ENCODE results near the gene SPINT2. TPM values are rescaled to one million over a fixed set of nuclear protein-coding genes. Genes with fewer than 3 reads are reported as not detected.

SPINT2 gene
- polyA plus RNA-seq, 2 of the 4 experiments (the other 2 are of a cell fraction), result 291 to 343 TPM

DNA sequence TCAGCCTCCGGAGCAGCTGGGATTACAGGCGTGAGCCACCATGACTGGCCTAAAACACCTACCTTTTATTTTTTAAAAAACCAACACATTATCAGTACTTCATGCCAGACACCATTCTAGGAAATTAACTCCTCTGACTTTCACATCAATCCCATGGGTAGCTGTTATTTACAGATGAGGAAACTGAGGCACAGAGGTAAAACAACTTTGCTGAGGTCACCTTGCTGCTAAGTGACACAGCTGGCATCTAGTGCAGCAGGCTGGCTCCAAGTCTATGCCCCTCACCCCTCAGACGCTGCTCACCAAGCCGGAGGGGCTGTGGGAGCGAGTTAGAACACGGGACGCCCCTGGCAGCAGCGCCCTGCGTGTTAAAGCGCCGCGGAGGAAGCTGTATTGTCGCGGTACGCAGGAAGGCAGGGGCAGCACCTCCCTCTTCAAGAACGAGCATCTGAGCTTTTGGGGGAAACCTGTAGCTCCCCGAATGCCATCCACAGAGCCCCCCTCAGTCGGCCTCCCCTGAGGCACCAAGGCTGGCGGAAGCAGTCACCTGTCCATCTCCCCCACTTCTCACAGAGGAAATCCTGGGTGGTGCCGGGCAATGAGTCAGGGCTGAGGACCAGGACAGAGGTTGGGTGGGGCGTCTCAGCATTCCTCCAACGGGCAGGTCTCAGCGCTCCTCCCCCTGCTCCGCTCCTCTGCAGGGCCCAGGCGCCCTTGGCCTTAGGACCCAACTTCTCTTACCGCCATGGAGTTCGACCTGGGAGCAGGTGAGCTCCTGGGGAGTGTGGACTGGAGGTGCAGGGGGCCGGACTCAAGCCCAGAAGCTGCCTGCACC is 39.4 kb downstream of the SPINT2 start, which contains the start of gene C19orf33 (continued):
- TF ChIP-seq FOSL2 (IDR thresholded peaks at IDR 0.05) (no peak; the same call in 1 of the 2 replicates), FOSL2 (CRISPR knock-in tag; IDR thresholded peaks at IDR 0.05) (peak; percentile 91), POLR2AphosphoS2 (conservative IDR thresholded peaks at IDR 0.05; ENCODE audit: low read length) (no peak), NR3C1 (IDR thresholded peaks at IDR 0.05) (no peak), SMC3 (IDR thresholded peaks at IDR 0.05) (peak; percentile 46; the same call in 2 of the 3 replicates), PHF8 (IDR thresholded peaks at IDR 0.05; ENCODE audit: borderline replicate concordance, low read depth) (no peak)
- TF ChIP-seq, protein P1, sequence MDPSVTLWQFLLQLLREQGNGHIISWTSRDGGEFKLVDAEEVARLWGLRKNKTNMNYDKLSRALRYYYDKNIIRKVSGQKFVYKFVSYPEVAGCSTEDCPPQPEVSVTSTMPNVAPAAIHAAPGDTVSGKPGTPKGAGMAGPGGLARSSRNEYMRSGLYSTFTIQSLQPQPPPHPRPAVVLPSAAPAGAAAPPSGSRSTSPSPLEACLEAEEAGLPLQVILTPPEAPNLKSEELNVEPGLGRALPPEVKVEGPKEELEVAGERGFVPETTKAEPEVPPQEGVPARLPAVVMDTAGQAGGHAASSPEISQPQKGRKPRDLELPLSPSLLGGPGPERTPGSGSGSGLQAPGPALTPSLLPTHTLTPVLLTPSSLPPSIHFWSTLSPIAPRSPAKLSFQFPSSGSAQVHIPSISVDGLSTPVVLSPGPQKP (IDR thresholded peaks at IDR 0.05; ENCODE audit: low read depth, low read length), result no peak

DNA sequence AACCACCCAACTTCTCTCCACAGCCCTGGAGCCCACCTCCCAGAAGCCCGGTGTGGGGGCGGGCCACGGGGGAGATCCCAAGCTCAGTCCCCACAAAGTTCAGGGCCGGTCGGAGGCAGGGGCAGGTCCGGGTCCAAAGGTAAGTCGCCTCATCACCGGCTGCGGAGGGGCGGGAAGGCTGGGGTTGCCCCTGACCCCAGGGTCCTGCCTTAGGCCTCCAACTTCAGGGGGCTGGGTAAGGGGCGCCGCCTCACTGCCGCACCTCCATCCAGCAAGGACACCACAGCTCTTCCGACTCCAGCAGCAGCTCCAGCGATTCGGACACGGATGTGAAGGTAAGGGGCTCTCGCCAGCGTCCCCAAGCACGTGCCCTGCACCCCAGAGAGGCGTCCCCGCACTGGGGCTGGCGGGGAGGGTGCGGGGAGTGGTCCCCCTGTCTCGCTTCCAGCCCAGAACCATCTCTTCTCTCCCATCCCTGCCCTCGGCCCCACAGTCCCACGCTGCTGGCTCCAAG is 40.0 kb downstream of the SPINT2 start:
- WGBS (ENCODE audit: missing lambda C conversion rate), result 1% methylated on average over 22 of the region's 27 CpGs
- FAIRE-seq, result no peak
- Histone ChIP-seq H3K4me2 (peak overlapping the region; percentile 91), H3K4me3 (peak overlapping the region; percentile 60), H3K9me3 (no peaks in the 10 kb centered on the region), H3K27ac (peak overlapping the region; percentile 92 to 95), H3K4me1 (peaks cover 56% of the 10 kb centered on the region)
- ChIA-PET POLR2A (interaction anchor here (0.6 to 4.8 kb wide), 24 partner anchors 9 to 1131 kb away, joined by 3 to 127 read pairs (median 5); partner anchors contain the start of genes CATSPERG, GGN, KCNK6 and PPP1R14A), CTCF (interaction anchor here (0.8 to 10.1 kb wide), 9 partner anchors 10 to 401 kb away, joined by 3 to 76 read pairs (median 10); partner anchors contain the start of genes CATSPERG, GGN and KCNK6)
- ATAC-seq, result peak; percentile 15 to 32
- TF ChIP-seq EHF (CRISPR knock-in tag; IDR thresholded peaks at IDR 0.05) (peak; percentile 81; the same call in 1 of the 2 replicates), HOXB5 (CRISPR knock-in tag; IDR thresholded peaks at IDR 0.05) (peak; percentile 63), NR3C1 (IDR thresholded peaks at IDR 0.05) (no peak), NPAS2 (CRISPR knock-in tag; IDR thresholded peaks at IDR 0.05; ENCODE audit: borderline replicate concordance) (no peak), EP300 (IDR thresholded peaks at IDR 0.05) (0 out of 5 replicates have a peak, but pooled peaks of 1 of the 2 experiments have one; percentile 0), JUN (IDR thresholded peaks at IDR 0.05) (peak in 1 of 2 experiments; percentile 69; a peak in 3 of 5 replicates), FOSL2 (IDR thresholded peaks at IDR 0.05) (no peak), FOSL2 (CRISPR knock-in tag; IDR thresholded peaks at IDR 0.05) (no peak), CHD4 (IDR thresholded peaks at IDR 0.05; ENCODE audit: borderline replicate concordance) (no peak), MAZ (IDR thresholded peaks at IDR 0.05; ENCODE audit: borderline replicate concordance, low read depth, low read length) (0 out of 2 replicates have a peak, but pooled peaks have one; percentile 15), CEBPB (IDR thresholded peaks at IDR 0.05) (no peak), TP53 (CRISPR knock-in tag; IDR thresholded peaks at IDR 0.05) (peak; percentile 45; the same call in 1 of the 2 replicates), TFCP2L1 (CRISPR knock-in tag; IDR thresholded peaks at IDR 0.05) (peak; percentile 26; the same call in 1 of the 2 replicates), RARB (CRISPR knock-in tag; IDR thresholded peaks at IDR 0.05) (peak; percentile 87), KDM5A (IDR thresholded peaks at IDR 0.05) (no peak), HOXA7 (CRISPR knock-in tag; IDR thresholded peaks at IDR 0.05) (no peak; the same call in 1 of the 2 replicates), NFE2L2 (conservative IDR thresholded peaks at IDR 0.05; ENCODE audit: low read length) (no peak)
- TF ChIP-seq, protein P2, sequence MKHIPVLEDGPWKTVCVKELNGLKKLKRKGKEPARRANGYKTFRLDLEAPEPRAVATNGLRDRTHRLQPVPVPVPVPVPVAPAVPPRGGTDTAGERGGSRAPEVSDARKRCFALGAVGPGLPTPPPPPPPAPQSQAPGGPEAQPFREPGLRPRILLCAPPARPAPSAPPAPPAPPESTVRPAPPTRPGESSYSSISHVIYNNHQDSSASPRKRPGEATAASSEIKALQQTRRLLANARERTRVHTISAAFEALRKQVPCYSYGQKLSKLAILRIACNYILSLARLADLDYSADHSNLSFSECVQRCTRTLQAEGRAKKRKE (CRISPR knock-in tag; IDR thresholded peaks at IDR 0.05; ENCODE audit: low read depth), result no peak; the same call in 1 of the 2 replicates
- TF ChIP-seq, protein P3, sequence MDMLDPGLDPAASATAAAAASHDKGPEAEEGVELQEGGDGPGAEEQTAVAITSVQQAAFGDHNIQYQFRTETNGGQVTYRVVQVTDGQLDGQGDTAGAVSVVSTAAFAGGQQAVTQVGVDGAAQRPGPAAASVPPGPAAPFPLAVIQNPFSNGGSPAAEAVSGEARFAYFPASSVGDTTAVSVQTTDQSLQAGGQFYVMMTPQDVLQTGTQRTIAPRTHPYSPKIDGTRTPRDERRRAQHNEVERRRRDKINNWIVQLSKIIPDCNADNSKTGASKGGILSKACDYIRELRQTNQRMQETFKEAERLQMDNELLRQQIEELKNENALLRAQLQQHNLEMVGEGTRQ (IDR thresholded peaks at IDR 0.05), result no peak
- TF ChIP-seq, protein P4, sequence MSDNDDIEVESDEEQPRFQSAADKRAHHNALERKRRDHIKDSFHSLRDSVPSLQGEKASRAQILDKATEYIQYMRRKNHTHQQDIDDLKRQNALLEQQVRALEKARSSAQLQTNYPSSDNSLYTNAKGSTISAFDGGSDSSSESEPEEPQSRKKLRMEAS (IDR thresholded peaks at IDR 0.05), result no peak
- no peak for DNase-seq (ENCODE audit: low read depth in 1 of 2, low spot score in 1 of 2)
